GM12874 (cell line): Measurements from ENCODE around the gene RXRA.

Experiments used
- CTCF ChIP-seq: IDR thresholded peaks from 2 replicates; pipeline ENCODE4 v1.5.1; 2011; ENCODE audit warnings: low read depth, mild to moderate bottlenecking, control low read depth, low read length, moderate library complexity; ENCODE audit not compliant: insufficient read depth

RXRA gene

GRCh38 chr9:134335486-134336220 lies 9.4 kb downstream of the RXRA start:
- TF ChIP-seq CTCF: no peak

GRCh38 chr9:134336228-134336627 lies 10.0 kb downstream of the RXRA start:
- no peak for TF ChIP-seq CTCF

- TF ChIP-seq CTCF: no peak
Observed at GRCh38 chr9:134336924-134337323, 10.7 kb downstream of the RXRA start.

GRCh38 chr9:134337469-134337868 lies 11.2 kb downstream of the RXRA start:
- no peak for TF ChIP-seq CTCF

- TF ChIP-seq CTCF: no peak
Observed at GRCh38 chr9:134338394-134339182, 12.3 kb downstream of the RXRA start.

- no peak for TF ChIP-seq CTCF
Observed at GRCh38 chr9:134339183-134339806, 13.0 kb downstream of the RXRA start.

GRCh38 chr9:134340475-134341160 lies 14.4 kb downstream of the RXRA start:
- TF ChIP-seq CTCF: no peak
